Measurements from ENCODE around the gene C2CD4A.

The C2CD4A gene

DNA sequence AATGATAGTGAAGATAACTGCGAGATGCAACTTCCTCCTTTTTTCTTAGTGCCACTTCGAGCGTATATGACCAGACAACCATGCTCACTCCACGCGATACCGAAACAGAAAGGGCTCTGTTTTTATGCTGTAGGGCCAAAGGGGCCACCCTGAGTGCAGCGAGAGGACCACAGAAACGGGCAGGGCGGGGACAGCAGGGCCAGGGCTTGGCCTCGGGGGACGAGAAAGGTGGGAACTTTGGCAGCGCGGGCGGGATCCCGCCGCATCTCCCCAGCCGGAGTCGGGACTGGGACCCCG lies 7.0 kb upstream of the C2CD4A start:
- DNase-seq (ENCODE audit: low read depth in 3 of 3): peak in 1 of 3 experiments; percentile 33

GRCh38 chr15:62060113-62060895 lies 6.5 kb upstream of the C2CD4A start, which contains the start of gene VPS13C:
TSS of gene VPS13C (minus strand) at chr15:62060447. CDS start at chr15:62060374, 73 bp downstream.
- DNase-seq (ENCODE audit: low read depth in 3 of 3): peak; percentile 68 to 82 (median 79)

GRCh38 chr15:62060896-62061280 lies 5.9 kb upstream of the C2CD4A start:
- DNase-seq (ENCODE audit: low read depth in 3 of 3): no peak

GRCh38 chr15:62063825-62064635 lies 2.7 kb upstream of the C2CD4A start:
- DNase-seq (ENCODE audit: low read depth in 3 of 3): no peak

DNA sequence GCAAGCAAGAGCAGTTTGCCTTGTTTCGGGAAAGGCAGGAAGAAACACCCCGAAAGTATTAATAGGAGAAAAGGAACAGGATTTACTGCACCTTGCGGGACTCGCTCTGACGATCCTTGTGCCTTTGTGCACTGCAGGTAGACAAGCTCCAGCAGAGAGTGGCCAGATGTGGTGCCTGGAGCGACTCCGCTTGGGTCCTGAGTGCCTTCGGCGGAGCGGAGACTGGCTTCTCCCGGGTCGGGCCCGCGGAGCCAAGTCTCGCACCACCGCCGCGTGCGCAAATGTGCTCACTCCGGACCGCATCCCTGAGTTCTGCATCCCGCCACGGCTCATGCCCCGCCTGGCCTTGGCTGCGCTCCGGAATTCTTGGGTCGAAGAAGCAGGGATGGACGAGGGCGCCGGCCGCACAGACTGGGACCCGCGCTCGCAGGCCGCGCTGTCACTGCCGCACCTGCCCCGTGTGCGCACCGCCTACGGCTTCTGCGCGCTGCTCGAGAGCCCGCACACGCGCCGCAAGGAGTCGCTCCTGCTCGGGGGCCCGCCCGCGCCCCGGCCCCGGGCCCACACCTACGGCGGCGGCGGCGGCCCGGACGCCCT lies 769 bp downstream of the C2CD4A start:
- peak in 2 of 3 experiments; percentile 18 to 23 for DNase-seq (ENCODE audit: low read depth in 3 of 3)

- peak in 1 of 3 experiments; percentile 21 for DNase-seq (ENCODE audit: low read depth in 3 of 3)
Measured at GRCh38 chr15:62068071-62068809, 1.5 kb downstream of the C2CD4A start.

DNA sequence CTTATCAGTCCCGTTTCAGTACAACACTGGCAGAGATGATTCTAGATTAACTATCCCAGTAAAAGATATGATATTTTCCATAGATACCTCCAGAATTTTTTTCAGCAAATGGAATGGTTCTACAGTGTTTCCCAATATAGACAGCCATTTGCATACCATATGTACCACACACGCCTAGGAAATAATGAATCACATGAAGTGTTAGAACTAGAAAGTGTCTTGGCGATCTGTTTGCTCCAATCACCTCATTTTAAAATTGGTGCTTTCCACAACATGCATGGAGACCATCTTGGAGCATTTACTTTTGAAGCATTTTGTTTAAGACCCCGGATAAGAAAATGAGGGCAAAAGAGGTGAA lies 2.0 kb downstream of the C2CD4A start:
- no peak for DNase-seq (ENCODE audit: low read depth in 3 of 3)

DNA sequence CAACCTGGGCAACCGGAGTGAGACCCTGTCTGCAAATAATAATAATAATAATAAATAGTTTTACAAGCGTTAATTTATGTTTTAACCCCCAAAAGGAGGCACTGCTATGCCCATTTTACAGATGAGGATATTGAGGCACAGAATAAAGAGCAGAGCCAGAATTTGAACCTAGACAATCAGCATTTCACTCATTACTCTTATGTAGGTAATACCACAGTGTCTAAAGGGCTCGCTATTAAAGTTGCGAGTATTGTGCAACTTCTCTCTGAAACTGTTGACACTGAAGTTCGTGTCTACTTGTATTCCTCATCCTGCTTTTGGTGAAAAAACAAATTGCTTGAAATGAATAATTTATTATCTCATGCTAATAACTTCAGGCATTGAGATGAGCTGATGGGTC lies 2.8 kb downstream of the C2CD4A start:
- DNase-seq (ENCODE audit: low read depth in 3 of 3): no peak

- no peak for DNase-seq (ENCODE audit: low read depth in 3 of 3)
Measured at GRCh38 chr15:62071711-62072308, 5.0 kb downstream of the C2CD4A start.

- no peak for DNase-seq (ENCODE audit: low read depth in 3 of 3)
Measured at GRCh38 chr15:62075595-62076277, 9.0 kb downstream of the C2CD4A start.

DNA sequence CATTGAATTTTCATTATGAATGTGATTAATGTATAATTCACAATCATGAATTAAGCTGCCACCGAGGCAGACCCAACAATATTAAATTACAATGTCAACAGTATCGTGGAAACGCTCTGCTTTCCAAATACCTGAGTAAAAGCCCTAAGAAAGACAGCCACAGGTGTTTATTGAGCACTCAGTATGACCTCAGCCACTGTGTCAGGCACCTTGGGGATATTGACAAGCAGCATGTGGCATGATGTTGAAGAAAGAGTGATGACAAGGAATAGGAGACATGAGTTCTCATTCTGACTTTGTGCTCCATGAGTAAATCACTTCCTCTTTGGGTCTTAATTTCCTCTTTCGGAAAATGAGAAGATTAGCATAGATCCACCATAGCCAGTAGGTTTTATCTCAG lies 12.8 kb downstream of the C2CD4A start:
- no peak for DNase-seq (ENCODE audit: low read depth in 3 of 3)

DNA sequence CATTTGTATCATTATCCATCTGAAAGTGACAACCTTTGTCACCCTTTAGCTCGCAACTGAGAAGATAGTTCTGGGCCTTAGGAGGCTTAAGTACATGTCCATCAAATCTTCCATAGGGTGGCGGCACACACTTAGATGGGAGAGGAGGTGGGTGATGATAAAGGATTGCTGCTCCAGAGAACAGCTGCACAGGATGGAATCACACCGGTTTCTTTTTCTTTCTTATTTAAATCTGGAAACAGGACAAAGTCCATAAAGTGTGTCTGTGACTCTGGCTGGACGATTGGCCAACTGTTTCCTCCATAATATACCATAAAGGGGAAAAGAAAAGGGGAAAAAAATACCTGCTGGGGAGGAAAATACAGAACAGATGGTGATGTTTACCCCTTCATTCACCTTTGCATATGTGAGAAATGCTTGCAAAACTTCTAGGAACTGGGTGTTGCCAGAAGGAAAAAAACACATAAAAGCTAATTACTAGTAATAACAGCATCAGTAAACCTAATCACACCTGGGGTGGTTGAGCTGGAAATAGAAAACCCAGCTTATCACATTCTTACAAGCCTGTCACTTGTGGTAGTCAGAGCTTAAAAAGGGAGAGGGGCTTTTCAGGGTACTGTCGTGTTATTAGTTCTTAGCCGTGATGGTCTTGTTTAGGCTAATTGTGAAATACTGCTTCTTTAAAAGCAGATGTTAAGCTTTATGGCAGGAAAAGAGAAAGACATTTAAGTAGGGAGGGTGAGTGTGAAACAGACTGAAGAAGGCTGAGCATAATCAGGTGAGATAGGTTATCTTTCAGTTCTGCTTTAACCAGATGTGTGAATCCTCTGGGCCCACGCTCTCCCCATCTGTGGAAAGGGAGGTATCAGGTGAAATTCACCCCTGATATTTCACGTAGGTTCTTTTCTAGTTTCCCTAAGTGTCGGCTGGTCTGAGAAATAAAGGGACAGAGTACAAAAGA lies 16.7 kb downstream of the C2CD4A start:
- DNase-seq (ENCODE audit: low read depth in 3 of 3): no peak

GRCh38 chr15:62085740-62086139 lies 19.0 kb downstream of the C2CD4A start:
- DNase-seq (ENCODE audit: low read depth in 3 of 3): no peak

GRCh38 chr15:62087671-62088352 lies 21.0 kb downstream of the C2CD4A start:
- DNase-seq (ENCODE audit: low read depth in 3 of 3): no peak

GRCh38 chr15:62088353-62088693 lies 21.5 kb downstream of the C2CD4A start:
- DNase-seq (ENCODE audit: low read depth in 3 of 3): no peak

GRCh38 chr15:62089616-62090015 lies 22.8 kb downstream of the C2CD4A start:
- no peak for DNase-seq (ENCODE audit: low read depth in 3 of 3)

DNA sequence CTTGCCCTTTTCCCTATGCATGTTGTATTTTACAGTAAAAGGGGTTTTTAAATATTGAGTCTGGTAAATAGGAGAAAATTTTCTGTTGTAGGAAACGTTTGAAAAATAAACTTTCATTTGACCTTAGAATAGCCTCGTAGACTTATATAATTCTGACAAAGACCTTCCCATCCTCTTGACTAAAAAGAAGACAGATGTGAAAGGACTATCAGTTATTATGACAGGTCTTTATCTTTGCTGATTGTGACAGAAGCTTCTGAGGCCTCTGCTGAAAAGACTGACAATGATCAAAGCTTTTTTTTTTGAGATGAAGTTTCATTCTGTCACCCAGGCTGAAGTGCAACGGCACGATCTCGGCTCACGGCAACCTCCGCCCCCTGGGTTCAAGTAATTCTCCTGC lies 24.2 kb downstream of the C2CD4A start:
- DNase-seq (ENCODE audit: low read depth in 3 of 3): no peak

DNA sequence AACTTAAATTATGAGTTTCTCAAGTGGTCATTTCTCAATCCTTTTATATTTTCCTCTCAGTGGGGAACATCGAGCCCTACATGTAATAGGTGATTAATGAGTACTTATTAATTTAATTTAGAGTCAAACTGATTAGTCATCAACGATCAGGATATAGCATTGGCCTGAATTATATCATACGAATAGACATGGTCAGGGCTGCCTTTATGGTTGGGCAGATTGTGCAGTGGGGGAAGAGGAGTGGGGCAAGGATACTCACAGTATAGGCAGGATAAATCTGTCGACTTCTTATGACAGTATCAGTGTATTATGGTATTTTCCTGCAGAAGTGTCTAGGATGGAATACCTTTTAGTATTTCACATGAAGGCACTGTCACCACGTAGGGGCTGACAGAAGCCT lies 27.0 kb downstream of the C2CD4A start:
- no peak for DNase-seq (ENCODE audit: low read depth in 3 of 3)

DNA sequence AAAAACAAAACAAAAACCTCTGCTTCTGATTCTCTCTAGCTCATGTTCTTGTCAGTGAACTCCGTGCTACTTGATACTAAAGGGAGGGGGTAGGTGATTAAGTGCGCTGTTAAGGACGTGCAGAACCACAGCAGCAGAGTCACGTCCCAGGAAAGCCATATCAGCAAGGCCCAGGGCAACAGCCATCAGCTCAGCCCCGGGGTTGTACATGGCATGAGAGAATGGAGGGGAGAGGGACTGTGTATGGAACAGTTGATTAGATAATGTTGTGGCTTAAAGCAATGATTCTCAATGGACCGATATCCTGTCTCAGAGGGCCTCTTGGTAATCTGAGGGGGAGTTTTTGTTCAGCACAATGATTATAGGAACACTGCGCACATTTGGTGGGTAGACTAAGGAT lies 27.6 kb downstream of the C2CD4A start:
- no peak for DNase-seq (ENCODE audit: low read depth in 3 of 3)

All from stimulated activated CD4-positive, alpha-beta T cell treated with anti-CD3 and anti-CD28 coated beads, TNF-alpha, amount 100 ng/mL, for 4 hours (primary cell).